ENCODE results near the gene TUBA4A.
"Not testable (repeated sequence)": the region's sequence is repeated elsewhere in the genome, so short reads cannot be mapped to it uniquely, and the experiment has no call there.

TUBA4A gene

GRCh38 chr2:219209236-219210195, 44.2 kb downstream of the TUBA4A start:
- DNase-seq, result no peak

DNA sequence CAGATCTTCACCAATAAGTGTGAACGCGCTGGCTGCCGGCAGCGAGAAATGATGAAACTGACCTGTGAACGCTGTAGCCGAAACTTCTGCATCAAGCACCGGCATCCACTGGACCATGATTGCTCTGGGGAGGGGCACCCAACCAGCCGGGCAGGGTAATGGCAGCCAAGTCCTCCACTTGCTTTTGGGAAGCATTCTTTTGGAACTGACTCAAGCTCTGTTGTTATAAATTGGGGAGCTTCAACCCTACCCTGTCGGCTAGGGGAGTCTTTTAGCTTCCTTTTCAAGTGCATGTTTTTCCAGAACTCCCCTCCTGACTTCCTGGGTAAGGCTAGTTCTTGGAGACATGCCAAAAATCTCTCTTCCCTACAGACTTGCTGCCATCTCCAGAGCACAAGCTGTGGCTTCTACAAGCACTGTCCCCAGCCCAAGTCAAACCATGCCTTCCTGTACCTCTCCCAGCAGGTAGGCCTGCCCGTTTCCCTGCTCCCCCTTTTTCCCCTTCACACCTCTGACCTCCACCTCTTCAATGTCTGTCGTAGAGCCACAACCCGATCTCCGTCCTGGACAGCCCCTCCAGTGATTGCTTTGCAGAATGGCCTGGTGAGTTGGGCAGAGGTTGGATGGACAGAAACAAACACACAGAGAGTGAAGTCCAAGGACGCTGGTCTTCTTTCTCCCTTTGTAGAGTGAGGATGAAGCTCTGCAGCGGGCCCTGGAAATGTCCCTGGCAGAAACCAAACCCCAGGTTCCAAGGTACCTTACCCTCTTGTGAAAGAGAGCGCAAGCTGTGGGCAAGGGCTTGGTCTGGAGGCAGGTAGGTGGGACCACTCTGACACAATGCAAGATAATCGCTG, 45.6 kb downstream of the TUBA4A start:
- DNase-seq, result no peak

DNA sequence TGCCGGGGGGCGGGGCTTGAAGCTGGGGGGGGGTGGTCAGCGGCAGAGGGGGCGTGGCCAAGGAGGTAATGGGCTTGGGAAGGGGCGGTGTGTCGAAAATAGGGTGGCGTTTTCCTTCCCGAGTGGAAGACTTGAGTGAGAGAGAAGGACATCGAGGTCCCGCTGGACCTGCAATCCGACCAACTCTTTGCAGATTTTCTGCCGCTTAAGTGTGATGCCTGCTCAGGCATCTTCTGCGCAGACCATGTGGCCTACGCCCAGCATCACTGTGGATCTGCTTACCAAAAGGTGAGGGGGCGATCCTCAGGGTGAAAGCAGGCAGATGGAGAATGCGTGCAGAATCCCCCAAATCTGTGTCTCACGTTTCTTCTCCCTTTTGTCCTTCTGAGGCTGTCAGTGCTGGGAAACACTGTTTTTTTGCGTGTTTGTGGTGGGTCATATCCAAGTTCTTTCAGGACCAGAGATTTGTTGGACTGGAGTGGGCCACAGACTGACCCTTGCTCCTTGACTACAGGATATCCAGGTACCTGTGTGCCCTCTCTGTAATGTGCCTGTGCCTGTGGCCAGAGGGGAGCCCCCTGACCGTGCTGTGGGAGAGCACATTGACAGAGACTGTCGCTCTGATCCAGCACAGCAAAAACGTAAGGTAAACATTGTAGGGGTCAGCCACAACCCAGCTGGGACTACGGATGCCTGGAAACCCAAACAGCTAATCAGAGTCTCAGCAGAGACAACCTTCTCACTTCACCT, 46.4 kb downstream of the TUBA4A start:
- no peak for DNase-seq

GRCh38 chr2:219206328-219207133, 47.2 kb downstream of the TUBA4A start, which contains the start of gene ZFAND2B:
TSS of gene ZFAND2B (plus strand) at chr2:219206782. CDS start at chr2:219206988, 206 bp downstream.
- peak; percentile 98 for DNase-seq

- no peak for DNase-seq
Measured at GRCh38 chr2:219205981-219206327, 47.8 kb downstream of the TUBA4A start.

- DNase-seq, result no peak
Measured at GRCh38 chr2:219205165-219205538, 48.6 kb downstream of the TUBA4A start.

DNA sequence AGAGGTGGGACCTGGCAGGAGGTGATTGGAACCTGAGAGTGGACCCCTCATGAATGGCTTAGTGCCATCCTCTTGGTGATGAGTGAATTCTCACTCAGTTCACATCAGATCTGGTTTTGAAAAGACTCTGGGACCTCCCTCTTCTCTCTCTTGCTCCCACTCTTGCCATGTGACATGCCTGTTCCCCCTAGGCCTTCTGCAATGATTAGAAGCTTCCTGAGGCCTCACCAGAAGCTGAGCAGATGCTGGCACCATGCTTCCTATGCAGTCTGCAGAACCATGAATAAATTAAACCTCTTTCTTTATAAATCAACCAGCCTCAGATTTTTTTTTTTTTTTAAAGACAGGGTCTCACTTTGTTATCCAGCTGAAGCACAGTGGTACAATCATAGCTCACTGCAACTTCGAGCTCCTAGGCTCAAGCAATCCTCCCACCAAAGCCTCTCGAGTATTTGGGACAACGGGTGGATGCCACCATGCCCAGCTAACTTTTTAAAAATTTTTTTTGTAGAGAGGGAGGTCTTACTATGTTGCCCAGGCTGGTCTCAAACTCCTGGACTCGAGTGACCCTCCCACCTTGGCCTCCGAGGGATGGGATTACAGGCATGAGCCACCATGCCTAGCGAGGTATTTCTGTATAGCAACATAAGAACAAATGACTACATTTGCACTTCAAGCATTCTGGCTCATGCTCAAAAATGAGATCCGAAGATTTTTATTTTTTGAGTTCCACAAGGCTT, 49.1 kb downstream of the TUBA4A start:
- DNase-seq, result no peak

GRCh38 chr2:219201331-219201730, 52.4 kb downstream of the TUBA4A start:
- not testable (repeated sequence) for DNase-seq

DNA sequence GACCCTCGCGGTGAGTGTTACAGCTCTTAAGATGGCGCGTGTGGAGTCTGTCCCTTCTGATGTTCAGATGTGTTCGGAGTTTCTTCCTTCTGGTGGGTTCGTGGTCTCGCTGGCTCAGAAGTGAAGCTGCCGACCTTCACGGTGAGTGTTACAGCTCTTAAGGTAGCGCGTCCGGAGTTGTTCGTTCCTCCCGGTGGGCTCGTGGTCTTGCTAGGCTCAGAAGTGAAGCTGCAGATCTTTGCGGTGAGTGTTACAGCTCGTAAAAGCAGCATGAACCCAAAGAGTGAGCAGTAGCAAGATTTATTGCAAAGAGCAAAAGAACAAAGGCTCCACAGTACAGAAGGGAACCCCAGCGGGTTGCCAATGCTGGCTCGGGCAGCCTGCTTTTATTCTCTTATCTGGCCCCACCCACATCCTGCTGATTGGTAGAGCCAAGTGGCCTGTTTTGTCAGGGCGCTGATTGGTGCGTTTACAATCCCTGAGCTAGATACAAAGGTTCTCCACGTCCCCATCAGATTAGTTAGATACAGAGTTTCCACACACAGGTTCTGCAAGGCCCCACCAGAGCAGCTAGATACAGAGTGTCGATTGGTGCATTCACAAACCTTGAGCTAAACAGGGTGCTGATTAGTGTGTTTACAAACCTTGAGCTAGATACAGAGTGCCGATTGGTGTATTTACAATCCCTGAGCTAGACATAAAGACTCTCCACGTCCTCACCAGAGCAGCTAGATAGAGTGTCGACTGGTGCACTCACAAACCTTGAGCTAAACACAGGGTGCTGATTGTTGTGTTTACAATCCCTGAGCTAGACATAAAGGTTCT, 53.0 kb downstream of the TUBA4A start:
- not testable (repeated sequence) for DNase-seq
